SKM-1 treated with dmso at 0.1 percent for 144 hours (cell line): ENCODE data around the gene SRC.
A peak's percentile ranks its signal among the peaks of the same experiment; 100 is the strongest.

Experiments
- DNase-seq: peaks from one replicate; lab custom pipeline; 2025; ENCODE audit not compliant: unreplicated experiment; lab: John Stamatoyannopoulos, UW

Gene SRC

DNA sequence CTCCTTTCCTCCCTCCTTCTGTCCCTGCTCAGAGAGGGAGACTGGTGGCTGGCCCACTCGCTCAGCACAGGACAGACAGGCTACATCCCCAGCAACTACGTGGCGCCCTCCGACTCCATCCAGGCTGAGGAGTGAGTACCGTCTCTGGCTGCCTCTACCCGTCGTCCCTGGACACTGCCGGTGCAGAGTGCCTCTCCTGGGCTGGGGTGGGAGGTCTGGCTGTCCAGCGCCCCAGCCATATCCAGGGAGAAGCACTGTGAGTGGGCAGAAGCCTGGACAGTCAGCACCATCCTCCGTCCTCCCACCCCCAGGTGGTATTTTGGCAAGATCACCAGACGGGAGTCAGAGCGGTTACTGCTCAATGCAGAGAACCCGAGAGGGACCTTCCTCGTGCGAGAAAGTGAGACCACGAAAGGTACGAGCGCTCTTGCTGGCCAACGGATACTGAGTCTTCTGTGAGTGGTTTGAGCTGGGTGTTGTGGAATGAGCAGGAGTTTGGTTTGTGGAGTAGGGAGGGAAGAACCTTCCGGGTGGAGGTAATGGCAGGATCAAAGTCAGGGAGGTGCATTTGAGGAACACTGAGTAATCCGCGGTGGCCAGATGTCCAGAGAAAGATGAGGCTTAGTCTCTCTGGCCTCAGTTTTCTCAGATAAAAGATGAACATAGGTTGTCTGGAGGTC lies 48.1 kb downstream of the SRC start:
- no peak for DNase-seq

DNA sequence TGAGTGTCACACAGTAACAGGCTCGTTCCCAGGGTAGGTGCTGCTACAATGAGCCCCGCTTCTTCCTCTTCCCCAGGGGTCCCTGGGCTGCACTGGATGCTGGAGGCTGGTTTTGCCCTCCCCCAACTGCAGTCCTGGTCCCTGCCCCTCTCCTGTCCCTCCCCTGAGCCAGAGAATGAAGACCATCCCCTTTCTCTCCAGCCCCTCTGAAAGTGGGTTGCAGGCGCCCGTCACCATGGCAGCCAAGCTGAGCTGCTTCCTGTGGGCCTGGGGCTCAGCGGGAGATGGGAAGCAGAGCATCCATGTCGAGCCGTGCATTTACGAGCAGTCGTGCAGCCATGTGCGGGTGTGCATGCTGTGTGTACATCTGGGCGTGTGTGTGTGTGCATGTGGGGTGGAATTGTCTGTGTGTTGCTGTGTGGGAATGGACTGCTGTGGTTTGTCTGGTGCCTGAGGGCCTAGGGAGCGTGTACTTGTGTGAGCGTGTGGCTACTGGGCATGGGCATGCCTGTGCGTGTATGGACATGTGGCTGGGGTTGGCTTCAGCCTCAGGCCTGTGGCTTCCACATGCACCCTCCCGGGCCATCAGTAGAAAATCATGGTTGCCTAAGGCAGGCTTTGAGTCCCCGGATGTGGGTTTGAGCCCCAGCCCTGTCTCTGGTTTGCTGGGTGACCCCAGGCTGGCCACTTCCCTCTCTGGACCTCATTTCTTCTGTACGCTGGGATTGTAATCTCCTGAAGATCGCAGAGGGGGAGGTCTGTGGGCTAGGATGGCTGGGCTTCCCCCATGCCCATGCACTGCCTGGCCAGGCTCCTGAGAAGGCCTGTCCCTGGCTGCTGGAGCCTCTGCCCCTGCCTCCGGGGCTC lies 48.8 kb downstream of the SRC start:
- peak; percentile 80 for DNase-seq

- no peak for DNase-seq
Measured at GRCh38 chr20:37395410-37395797, 49.5 kb downstream of the SRC start.

DNA sequence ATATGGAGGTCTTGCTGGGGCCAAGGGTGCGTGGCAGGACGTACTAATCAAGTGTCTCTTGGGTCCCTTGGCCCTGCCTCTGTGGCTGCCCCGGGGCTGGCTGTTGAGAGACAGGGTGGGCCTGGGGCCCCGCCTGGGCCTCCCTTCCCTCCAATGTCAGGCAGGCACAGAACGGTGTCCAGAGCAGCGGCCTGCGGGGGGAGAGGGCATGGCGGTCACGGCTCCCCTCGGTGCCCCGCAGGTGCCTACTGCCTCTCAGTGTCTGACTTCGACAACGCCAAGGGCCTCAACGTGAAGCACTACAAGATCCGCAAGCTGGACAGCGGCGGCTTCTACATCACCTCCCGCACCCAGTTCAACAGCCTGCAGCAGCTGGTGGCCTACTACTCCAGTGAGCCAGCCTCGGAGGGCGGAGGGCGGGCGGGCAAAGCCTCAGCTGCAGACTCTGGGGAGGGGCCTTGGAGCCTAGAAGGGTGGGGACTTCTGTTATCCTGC lies 50.0 kb downstream of the SRC start:
- DNase-seq, result no peak

DNA sequence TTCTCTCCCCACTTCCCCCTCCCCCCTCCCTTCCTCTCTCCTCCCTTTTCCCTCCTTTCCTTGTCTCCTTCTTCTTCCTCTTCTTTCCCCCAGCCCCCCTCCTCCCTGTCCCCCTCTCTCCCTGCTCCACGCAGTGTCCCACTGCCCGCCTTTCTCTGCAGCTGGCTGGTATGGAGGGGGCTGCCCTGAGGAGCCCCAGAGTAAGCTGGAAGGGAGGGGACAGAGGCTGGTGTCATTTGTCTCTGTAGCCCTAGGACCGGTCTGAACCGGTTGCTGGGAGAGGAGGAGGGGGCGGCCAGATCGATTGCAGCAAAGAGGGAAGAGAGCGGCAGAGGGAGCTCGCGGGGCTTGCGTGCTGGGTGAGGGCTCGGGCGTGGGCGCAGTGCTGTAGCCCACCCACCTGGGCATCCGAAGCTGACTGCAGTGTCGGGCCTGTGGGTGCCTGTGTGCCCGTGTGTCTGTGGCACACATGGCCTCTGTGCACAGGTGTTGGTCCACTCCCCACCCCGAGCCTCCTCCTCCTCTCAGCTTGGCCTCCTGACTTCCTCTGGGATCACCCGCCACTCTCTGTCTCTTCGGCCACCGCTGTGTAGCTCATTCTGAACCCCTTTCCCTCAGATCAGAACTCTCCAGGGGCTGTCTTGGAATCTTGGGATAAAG lies 50.6 kb downstream of the SRC start:
- DNase-seq, result no peak

DNA sequence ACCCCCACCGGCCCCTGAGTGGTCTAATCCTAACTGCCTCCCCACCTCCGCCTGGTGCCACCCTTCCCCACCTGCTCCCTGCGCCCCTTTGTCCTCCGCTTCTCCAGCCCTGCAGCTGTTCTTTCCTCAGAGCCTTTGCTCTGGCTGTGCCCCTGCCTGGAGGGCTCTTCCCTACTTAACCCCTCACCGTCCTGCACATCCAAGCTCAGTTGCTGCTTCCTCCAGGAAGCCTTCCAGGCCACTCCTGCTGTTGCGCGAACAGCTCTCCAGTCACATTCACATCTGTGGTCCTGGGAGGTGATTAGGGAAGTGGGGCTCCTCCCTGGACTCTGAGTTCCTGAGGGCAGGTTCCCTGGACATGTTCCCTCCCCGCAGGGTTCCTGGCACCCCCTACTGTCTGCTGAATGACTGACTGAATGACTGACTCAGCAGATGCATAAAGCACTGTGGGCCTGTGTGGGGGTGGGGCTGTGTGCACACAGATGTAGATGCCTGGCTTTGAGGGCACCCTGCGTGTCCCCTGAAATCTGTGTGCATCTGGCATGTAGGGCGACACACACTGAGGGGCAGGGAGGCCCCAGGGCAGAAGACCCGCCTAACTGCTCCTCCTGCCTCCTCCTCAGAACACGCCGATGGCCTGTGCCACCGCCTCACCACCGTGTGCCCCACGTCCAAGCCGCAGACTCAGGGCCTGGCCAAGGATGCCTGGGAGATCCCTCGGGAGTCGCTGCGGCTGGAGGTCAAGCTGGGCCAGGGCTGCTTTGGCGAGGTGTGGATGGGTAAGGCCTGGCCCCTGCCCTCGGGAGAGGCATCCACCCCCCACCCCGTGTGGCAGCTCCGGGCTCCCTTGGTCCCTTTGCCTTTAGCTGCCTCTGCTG lies 51.4 kb downstream of the SRC start:
- DNase-seq, result no peak

GRCh38 chr20:37397954-37398749 lies 52.2 kb downstream of the SRC start:
- no peak for DNase-seq

DNA sequence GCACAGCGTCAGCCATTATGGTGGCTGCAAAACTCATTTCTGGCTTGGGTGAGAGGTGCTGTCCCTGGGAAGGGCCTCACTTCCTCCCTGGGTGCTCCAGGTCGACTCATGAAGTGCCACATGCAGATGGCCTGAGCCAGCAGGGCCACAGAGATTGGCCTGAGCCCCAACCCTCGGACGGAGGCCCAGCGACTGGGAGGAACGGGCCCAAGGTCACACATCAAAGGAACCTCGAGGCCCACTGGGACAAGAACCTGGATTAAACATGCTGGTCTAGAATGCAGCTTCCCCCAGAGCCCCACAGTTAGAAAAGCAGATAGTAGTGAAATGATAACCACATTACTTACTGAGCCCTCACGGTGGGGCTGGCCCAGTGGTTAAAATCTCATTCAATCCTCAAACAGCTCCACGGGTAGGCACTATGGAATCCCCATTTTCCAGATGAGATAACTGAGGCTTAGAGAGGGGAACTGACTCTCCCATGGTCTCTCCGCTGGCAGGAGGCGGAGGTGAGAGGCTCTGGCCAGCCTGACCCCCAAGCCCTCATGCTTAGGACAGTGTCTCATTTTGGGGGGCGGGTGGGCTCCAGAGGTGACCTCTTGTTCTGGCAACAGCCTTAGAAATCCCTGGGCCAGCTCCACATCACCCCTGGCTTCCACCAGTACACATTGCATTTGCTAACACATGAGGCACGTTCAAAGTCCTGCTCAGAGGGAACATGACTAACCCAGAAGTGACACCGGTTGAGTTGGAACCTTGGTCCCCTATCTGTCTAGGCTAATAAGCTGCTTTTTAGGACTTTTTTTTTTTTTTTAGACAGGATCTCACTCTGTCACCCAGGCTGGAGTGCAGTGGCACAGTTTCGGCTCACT lies 53.0 kb downstream of the SRC start:
- DNase-seq, result no peak

- DNase-seq, result no peak
Measured at GRCh38 chr20:37401282-37401929, 55.5 kb downstream of the SRC start.

GRCh38 chr20:37401930-37402675 lies 56.2 kb downstream of the SRC start:
- DNase-seq, result no peak

- DNase-seq, result no peak
Measured at GRCh38 chr20:37403107-37404033, 57.4 kb downstream of the SRC start.

- no peak for DNase-seq
Measured at GRCh38 chr20:37404461-37404890, 58.5 kb downstream of the SRC start.

- DNase-seq, result no peak
Measured at GRCh38 chr20:37405351-37405897, 59.5 kb downstream of the SRC start.

- peak; percentile 19 for DNase-seq
Measured at GRCh38 chr20:37406010-37406998, 60.4 kb downstream of the SRC start.

DNA sequence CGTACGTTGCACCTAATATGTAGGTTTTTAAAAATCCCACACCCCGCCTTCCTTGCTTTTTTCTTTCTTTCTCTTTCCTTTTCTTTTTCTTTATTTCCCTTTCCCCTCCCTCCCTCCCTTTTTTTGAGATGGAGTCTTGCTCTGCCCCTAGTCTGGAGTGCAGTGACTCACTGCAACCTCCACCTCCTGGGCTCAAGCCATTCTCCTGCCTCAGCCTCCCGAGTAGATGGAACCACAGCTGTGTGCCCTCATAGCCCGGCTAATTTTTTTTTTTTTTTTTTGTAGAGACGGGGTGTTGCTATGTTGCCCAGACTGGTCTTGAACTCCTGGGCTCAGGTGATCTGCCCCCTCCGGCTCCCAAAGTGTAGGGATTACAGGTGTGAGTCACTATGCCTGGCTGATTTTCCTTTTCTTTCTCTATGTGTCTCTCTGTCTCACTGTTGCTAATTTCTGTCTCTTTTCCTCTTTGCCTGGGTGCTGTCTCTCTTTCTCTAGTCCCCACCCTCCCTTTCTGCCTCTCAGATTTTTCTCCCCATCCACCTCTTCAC lies 61.2 kb downstream of the SRC start:
- no peak for DNase-seq
